Activated T-cell treated with anti-CD3 and anti-CD28 coated beads for 4 hours (primary cell): ENCODE measurements around the gene OXSR1.
"Not testable (repeated sequence)": the region's sequence is repeated elsewhere in the genome, so short reads cannot be mapped to it uniquely, and the experiment has no call there.

Experiments used
- DNase-seq: peaks from one replicate; pipeline ENCODE4 v3.0.0-alpha.2; 2020

Gene OXSR1

GRCh38 chr3:38235466-38235865, 70.1 kb downstream of the OXSR1 start:
- no peak for DNase-seq

GRCh38 chr3:38238416-38239008, 73.2 kb downstream of the OXSR1 start:
- DNase-seq: no peak

- not testable (repeated sequence) for DNase-seq
Observed at GRCh38 chr3:38242812-38243211, 77.5 kb downstream of the OXSR1 start.

- DNase-seq: no peak
Observed at GRCh38 chr3:38245930-38246329, 80.6 kb downstream of the OXSR1 start.

- DNase-seq: no peak
Observed at GRCh38 chr3:38247366-38248035, 82.2 kb downstream of the OXSR1 start.

- DNase-seq: no peak
Observed at GRCh38 chr3:38250198-38250597, 84.9 kb downstream of the OXSR1 start.

GRCh38 chr3:38251197-38251596, 85.9 kb downstream of the OXSR1 start:
- no peak for DNase-seq

GRCh38 chr3:38253704-38254103, 88.4 kb downstream of the OXSR1 start:
- DNase-seq: no peak

- DNase-seq: no peak
Observed at GRCh38 chr3:38254872-38255271, 89.5 kb downstream of the OXSR1 start.

- DNase-seq: no peak
Observed at GRCh38 chr3:38255627-38256026, 90.3 kb downstream of the OXSR1 start.

- no peak for DNase-seq
Observed at GRCh38 chr3:38257583-38257982, 92.2 kb downstream of the OXSR1 start.

- no peak for DNase-seq
Observed at GRCh38 chr3:38260474-38260873, 95.1 kb downstream of the OXSR1 start.

GRCh38 chr3:38264353-38264771, 99.0 kb downstream of the OXSR1 start:
- DNase-seq: no peak

GRCh38 chr3:38264779-38265178, 99.4 kb downstream of the OXSR1 start:
- DNase-seq: no peak

- no peak for DNase-seq
Observed at GRCh38 chr3:38265604-38266307, 100.4 kb downstream of the OXSR1 start, which contains the start of gene SLC22A13. SLC22A13 (plus strand) TSS chr3:38265812; CDS start chr3:38265861, 49 bp downstream.

- DNase-seq: no peak
Observed at GRCh38 chr3:38266810-38267209, 101.5 kb downstream of the OXSR1 start.

GRCh38 chr3:38267662-38268061, 102.3 kb downstream of the OXSR1 start:
- DNase-seq: no peak

GRCh38 chr3:38268087-38268486, 102.8 kb downstream of the OXSR1 start:
- DNase-seq: no peak

GRCh38 chr3:38268522-38268921, 103.2 kb downstream of the OXSR1 start:
- DNase-seq: no peak

GRCh38 chr3:38270606-38271005, 105.3 kb downstream of the OXSR1 start:
- no peak for DNase-seq

- no peak for DNase-seq
Observed at GRCh38 chr3:38271553-38271952, 106.2 kb downstream of the OXSR1 start.

GRCh38 chr3:38274864-38275649, 109.7 kb downstream of the OXSR1 start:
- DNase-seq: no peak

GRCh38 chr3:38275658-38276057, 110.3 kb downstream of the OXSR1 start:
- no peak for DNase-seq
